Measurements from ENCODE around the gene ADD1.

DNA sequence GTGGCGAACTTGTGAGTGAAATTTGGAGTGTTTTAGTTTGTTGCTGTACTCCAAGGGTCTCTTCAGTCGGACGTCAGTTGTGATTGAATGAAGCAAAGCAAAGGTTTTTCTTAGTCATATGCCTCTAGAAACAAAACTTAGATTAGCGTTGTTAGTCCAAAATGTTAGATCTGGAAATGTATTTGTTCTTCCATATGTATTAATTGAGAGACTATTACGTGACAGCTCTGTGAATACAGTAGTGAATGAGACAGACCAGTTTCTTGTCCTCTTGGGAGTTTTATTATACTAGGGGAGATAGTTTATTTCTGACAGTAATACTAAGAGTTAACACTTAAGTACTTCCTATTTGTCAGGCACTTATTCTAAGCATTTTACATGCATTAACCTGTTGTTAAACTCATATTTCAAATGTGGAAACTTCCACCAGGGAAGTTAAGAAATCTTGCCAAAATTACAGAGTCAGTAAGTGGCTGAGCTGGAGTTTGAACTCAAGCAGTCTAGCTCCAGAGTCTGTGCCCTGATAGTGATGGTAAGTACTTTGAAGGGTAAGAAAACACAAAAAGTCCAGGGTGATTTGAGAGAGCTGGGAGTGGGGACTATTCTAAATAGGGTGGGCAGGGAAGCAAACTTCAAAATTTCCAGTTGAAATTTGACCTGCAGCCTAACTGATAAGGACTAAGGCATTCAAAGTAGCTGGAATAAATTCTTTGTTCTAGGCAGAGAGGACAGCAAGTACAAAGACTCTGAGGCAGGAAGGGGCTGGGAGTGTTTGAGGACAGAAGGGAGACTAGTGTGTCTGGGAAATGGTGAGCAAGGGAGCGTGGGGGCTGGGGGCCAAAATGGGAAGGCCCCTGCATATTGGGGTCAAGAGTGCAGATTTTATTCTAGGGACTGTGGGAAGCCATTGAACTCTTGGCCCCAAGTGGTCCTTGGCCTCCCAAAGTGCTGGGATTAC, 17.0 kb downstream of the ADD1 start:
- no peak for TF ChIP-seq ZNF883 (CRISPR knock-in tag; IDR thresholded peaks at IDR 0.05; ENCODE audit: not compliant biosample characterization)
- no peak for TF ChIP-seq FOSL2 (CRISPR knock-in tag; IDR thresholded peaks at IDR 0.05)
- TF ChIP-seq, protein P1, sequence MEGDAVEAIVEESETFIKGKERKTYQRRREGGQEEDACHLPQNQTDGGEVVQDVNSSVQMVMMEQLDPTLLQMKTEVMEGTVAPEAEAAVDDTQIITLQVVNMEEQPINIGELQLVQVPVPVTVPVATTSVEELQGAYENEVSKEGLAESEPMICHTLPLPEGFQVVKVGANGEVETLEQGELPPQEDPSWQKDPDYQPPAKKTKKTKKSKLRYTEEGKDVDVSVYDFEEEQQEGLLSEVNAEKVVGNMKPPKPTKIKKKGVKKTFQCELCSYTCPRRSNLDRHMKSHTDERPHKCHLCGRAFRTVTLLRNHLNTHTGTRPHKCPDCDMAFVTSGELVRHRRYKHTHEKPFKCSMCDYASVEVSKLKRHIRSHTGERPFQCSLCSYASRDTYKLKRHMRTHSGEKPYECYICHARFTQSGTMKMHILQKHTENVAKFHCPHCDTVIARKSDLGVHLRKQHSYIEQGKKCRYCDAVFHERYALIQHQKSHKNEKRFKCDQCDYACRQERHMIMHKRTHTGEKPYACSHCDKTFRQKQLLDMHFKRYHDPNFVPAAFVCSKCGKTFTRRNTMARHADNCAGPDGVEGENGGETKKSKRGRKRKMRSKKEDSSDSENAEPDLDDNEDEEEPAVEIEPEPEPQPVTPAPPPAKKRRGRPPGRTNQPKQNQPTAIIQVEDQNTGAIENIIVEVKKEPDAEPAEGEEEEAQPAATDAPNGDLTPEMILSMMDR (CRISPR knock-in tag; IDR thresholded peaks at IDR 0.05): no peak
